LoVo (cell line): ENCODE results near the gene HLCS.

ENCODE experiments used
- DNase-seq: peaks from one replicate; pipeline ENCODE4 v3.0.0-alpha.2; 2016; ENCODE audit warnings: low spot score

Gene HLCS

DNA sequence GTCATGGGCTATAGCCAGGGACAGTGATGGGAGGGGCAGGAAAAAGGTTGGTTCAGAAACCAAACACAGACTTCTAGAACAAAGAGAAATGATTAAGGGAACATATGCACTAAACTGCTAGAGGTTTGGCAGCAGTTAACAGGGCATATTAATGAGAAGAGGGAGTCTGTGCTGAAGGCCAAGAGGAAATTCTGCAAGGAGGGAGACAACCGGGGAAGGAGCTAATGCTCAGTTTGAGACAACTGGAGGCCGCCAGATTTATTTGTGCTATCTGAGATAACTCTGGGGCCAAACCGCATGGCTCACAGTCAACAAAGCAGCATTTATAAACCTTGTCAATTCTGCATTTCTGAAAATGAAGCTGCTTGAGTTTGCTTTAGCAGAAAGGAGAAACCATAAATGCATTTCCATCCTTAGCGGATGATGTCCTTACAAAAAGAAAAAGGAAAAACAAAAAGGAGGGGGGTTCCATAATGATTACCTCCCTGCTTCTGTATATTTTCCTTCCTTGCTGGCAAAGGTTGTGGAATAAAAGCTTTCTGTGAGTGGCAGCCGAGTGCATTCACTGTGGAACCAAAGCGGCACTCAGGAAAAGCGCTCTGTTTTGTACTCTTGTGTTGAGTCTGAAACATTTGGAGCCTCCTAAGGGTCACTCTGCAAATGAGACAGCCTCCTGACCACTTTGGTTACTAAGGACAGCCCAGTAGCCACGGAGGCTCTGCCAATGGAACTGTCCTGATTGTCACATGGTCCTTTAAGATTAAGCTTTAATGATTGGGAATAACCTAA, 197.2 kb downstream of the HLCS start:
- no peak for DNase-seq

DNA sequence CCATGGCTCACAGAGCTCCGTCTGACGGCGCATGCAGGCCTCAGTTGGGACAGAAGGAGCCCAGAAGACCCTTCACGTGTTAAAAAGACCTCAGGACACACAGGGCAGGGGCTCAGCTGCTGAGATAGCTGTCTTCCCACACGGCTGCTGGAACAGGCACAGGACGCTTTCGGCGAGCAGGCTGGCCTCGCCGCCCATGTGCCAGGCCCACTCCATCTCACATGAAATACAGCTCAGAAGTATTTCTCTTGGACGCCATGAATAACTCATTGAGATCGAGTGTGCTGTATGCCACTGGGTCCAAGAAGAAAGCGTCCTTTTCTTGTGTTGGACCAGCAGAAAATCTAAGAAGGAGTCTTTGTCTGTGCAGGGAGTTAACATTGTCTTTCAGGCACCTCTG, 198.0 kb downstream of the HLCS start:
- no peak for DNase-seq

GRCh38 chr21:36767096-36767495, 199.4 kb downstream of the HLCS start:
- DNase-seq: peak; percentile 15

DNA sequence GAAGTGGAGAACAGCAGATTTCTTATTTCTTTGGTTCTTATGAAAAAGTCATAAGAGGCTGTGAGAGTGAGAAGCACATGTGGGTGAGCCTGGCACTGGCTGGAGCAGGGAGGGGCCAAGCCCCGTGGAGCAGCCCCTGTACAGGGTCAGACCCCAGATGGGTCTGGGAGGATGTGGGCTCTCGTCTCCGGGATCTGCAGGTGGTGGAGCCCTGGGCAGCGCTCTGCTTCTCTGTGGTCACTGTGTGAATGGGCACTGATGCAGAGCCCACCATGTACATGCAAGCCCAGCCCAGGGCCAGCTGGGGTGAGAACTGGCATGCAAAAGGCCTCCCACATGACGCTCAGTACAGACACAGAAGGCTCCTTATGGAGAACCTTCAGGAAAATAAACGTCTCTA, 200.0 kb downstream of the HLCS start:
- DNase-seq: no peak

GRCh38 chr21:36765229-36765628, 201.2 kb downstream of the HLCS start:
- no peak for DNase-seq

DNA sequence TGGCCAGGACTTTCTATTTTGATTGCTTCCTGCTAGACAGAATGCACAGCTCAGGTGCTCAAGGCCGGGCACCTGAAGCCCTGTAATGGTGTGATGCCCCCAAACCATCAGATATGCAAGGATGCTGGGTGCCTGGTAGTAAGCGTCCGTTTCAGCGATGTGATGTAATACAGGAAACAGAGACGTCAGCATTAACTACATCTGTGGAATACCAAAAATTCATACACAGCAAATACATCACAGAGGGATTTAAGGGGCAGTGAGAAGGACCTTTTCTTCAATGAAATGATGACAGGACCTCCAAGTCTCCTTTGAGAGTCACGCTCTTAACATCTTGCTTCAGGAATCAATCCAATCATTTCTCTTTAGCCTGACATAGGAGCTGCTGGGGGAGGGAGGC, 203.2 kb downstream of the HLCS start:
- no peak for DNase-seq

DNA sequence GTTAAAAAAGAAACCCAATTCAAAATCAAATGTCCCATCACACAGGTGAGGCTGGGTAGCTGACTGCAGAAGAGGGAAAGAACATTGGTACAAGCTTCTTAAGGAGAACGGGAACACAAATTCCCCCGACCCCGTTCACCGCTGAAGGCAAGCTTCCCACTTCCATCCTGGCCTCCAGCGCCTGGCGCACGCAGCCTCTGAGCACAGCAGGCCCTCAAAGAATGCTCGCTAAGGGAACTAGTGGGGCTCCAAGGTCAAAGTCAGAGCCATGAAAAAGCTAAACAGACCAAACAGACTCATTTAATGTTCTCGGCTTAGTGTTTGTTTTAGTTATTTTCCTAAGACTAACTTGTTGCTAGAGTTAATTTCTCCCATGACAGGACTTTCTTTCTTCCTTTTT, 203.8 kb downstream of the HLCS start:
- DNase-seq: no peak

DNA sequence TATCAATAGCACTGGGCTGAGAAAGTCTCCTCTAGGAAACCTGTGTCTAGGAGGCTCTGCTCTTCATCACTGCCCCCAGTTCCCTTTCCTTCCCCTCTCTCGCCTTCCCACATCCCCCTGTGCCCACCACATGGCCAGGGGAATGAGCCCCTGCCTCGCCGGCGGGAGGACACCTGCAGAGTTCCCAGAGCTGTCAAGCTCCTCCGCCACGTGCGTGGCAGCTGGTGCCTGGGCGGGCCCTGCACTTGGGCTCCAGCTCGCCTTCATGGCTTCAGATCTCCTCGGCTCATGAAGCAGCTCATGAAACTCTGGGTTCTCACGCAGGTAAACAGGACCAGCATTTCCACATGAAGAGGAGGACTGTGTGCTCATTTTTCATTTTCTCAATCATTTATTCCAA, 204.8 kb downstream of the HLCS start:
- no peak for DNase-seq

DNA sequence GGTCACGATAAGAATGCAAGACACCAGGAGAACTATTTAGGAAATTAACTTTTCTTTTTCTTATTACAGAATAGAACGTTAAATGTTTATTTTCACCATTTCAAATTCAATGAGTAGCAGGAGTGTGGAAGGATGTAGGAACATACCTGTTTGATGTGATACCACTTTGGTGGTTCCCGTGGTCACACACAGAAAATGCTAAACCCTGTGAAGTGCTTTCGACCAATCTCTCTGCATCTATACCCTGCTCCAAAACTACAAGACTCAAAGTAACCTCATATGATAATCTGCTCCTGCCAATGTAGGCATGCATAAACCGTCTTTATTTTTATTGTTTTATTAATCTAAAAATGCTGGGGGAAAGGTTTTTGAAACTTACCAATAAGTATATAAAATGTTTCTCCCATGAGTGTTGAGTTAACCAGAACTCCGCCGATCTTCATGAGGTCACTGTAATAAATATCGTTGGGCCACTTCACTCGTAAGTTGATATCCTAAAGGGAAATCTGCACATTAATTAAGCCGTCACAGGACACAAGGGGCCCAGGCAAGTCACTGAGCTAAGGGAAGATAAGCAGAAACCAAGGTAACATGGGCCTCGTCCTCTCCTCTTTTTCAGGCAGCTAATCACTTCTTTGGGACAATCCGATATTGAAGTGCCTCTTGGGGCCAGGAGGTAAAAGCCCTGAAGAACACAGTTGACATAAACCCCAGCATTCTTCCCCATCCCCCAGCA, 207.0 kb downstream of the HLCS start:
- DNase-seq: no peak

- no peak for DNase-seq
Observed at GRCh38 chr21:36757196-36757595, 209.3 kb downstream of the HLCS start.

GRCh38 chr21:36756527-36756926, 209.9 kb downstream of the HLCS start:
- DNase-seq: no peak

- no peak for DNase-seq
Observed at GRCh38 chr21:36754241-36754898, 212.1 kb downstream of the HLCS start.

- no peak for DNase-seq
Observed at GRCh38 chr21:36753556-36753955, 212.9 kb downstream of the HLCS start.

DNA sequence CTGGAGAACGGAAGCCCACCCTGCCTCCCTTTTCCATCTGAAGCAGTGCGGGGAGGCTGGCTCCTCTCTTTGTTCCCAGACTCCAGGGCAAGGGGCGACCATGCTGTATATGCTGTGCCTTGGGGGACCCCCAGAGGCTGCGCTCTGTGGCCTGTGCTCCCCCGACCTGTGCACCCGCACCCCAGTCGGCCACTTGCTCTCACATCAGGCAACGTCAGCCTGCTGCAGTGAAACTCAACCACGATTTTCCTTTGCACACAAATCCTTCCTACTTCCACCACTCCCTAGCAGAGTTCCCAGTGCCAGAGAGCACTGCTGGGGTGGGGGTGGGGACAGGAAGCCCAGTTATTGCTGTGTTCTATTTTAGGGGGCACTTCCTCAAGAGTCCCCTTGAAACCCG, 215.1 kb downstream of the HLCS start:
- no peak for DNase-seq

DNA sequence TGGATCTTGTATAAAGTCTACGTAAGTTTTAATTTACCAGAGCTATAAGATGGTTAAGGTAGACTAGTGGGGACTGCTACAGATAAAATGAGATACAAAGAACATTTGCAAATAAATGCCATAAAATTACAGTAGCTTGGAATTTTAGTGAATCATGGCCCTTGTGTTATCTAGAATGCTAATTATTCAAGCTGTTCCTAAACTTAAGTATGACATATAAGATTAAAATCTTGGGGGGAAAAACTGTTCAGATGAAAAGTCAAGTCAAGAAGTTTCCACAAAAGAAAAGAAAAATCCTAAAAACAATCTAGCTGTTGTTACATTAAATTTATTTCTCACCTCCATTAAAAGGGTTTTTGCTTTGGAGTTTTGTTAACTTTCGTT, 215.9 kb downstream of the HLCS start:
- DNase-seq: no peak

- DNase-seq: no peak
Observed at GRCh38 chr21:36749935-36750575, 216.4 kb downstream of the HLCS start.

- peak; percentile 67 for DNase-seq
Observed at GRCh38 chr21:36747815-36748383, 218.6 kb downstream of the HLCS start.

DNA sequence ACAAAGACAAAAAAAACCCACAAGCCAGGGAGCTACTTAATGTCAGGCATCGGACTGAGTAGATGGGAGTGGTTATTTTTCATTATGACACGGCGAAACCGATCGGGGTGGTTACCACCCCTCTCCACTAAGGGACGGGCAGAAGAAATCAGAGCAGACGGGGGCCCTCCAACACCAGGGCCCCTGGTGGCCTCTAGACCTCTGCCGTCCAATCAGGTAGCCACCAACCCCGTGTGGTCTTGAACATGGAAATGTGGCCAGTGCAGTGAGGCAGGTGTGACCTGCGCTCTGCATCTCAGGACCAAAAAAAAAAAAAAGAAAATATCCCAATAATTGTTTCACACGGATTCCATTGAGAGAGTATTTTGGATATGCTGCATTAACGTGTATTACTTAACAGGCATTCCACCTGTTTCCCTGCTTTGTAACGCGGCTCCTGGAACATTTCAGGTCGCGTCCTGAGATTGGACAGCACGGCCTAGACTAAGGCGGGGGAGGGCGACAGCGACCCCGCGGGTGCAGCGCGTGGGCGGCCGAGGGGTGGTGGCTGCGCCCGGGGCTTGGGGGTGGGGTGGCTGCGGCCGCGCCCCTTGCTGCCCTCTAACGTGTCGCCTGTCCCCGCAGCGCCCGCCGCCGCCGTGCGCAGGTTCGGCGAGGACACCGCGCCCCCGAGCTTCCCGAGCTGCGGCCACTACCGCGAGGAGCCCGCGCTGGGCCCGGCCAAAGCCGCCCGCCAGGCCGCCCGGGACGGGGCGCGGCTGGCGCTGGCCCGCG, 219.2 kb downstream of the HLCS start:
- DNase-seq: no peak

DNA sequence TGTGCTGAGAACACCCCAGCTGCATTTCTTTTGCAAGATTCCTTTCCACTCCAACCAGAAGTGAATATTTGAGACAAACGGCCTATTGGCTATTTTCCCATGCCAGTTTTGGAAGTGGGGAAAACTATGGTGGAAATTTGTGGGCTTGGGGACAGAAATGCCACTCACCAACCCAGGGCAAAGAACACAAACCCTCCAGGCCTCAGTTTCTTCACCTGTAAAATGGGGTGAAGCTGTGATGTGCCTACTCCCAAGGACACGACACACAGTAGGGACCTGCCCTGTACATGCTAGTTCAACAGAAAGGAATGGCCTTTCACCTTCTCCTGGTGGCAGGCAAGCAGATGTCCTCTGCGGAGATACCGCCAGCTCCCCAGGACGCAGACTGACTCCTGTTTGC, 221.0 kb downstream of the HLCS start:
- no peak for DNase-seq

- no peak for DNase-seq
Observed at GRCh38 chr21:36744560-36745231, 221.8 kb downstream of the HLCS start.

- DNase-seq: no peak
Observed at GRCh38 chr21:36744190-36744559, 222.3 kb downstream of the HLCS start.
